ENCODE results near the gene TSPAN13. TPM values are rescaled to one million over a fixed set of nuclear protein-coding genes. Genes with fewer than 3 reads are reported as not detected.

Gene TSPAN13
- total and polyA plus RNA-seq, 2 donors (not counting 1 experiment from before 2014, with no cell fraction given) = 23.0 to 26.2 TPM

GRCh38 chr7:16740996-16741395 lies 12.6 kb upstream of the TSPAN13 start:
- ChIA-PET CTCF (no interaction called here), POLR2A (no interaction called here)
- H4K20me1 ChIP-seq (ENCODE audit: control insufficient read depth, insufficient read depth, low read length, poor library complexity, severe bottlenecking) = no peaks in the 10 kb centered on the region
- DNase-seq (no peak), ATAC-seq (ENCODE audit: low read depth) (no peak)
- no peak overlapping the region for H3K9ac ChIP-seq (ENCODE audit: low read length)
- H3K4me1 ChIP-seq (ENCODE audit: control insufficient read depth in 2 of 2, insufficient read depth in 2 of 2, low read length in 2 of 2) = no peaks in the 10 kb centered on the region
- no peak overlapping the region for H3K4me3 ChIP-seq (ENCODE audit: control extremely low read depth in 1 of 5, extremely low read depth in 1 of 5, insufficient read depth in 1 of 5, low read depth in 2 of 5, low read length in 4 of 5)
- no peaks in the 10 kb centered on the region for H3K36me3 ChIP-seq (replicated peaks in 1 of 2; ENCODE audit: control extremely low read depth in 1 of 2, control insufficient read depth in 1 of 2, extremely low read depth in 1 of 2, insufficient read depth in 2 of 2, low read length in 1 of 2)
- H3K27ac ChIP-seq (ENCODE audit: low read length in 2 of 2) = no peak overlapping the region
- intact Hi-C loops (cut with micrococcal nuclease) = no loop called here
- H3K27me3 ChIP-seq (replicated peaks in 1 of 4; ENCODE audit: control extremely low read depth in 1 of 4, control insufficient read depth in 3 of 4, insufficient read depth in 4 of 4, low read length in 3 of 4) = no peaks in the 10 kb centered on the region
- WGBS (ENCODE audit: insufficient coverage) = no CpG with 5 or more reads among the region's 1 CpG
- no peak overlapping the region for H2AFZ ChIP-seq (ENCODE audit: insufficient read depth, low read depth, low read length, poor library complexity, severe bottlenecking)
- no peaks in the 10 kb centered on the region for H3K79me2 ChIP-seq (ENCODE audit: control insufficient read depth, insufficient read depth, low read length)
- Mint-ChIP-seq H3K27me3 (no peaks in the 10 kb centered on the region), H3K9me3 (ENCODE audit: insufficient read depth) (no peaks in the 10 kb centered on the region), H3K4me1 (no peaks in the 10 kb centered on the region), H3K27ac (no peak overlapping the region), H3K4me3 (no peak overlapping the region)
- TF ChIP-seq EZH2 (IDR thresholded peaks at IDR 0.05; ENCODE audit: borderline replicate concordance, insufficient read depth, low read depth, low read length, poor library complexity, severe bottlenecking) (no peak), CTCF (IDR thresholded peaks at IDR 0.05) (no peak)
- H3K9me3 ChIP-seq (ENCODE audit: control extremely low read depth in 1 of 3, control insufficient read depth in 2 of 3, insufficient read depth in 1 of 3, low read length in 2 of 3) = no peaks in the 10 kb centered on the region
- no peak overlapping the region for H3K4me2 ChIP-seq (replicated peaks; ENCODE audit: low read depth, low read length, poor library complexity, severe bottlenecking)

GRCh38 chr7:16741676-16742075 lies 11.9 kb upstream of the TSPAN13 start:
- ATAC-seq (ENCODE audit: low read depth) = no peak
- H3K27ac ChIP-seq (ENCODE audit: low read length in 2 of 2) = no peak overlapping the region
- TF ChIP-seq EZH2 (IDR thresholded peaks at IDR 0.05; ENCODE audit: borderline replicate concordance, insufficient read depth, low read depth, low read length, poor library complexity, severe bottlenecking) (no peak), CTCF (IDR thresholded peaks at IDR 0.05) (no peak)
- no peak overlapping the region for H3K4me3 ChIP-seq (ENCODE audit: control extremely low read depth in 1 of 5, extremely low read depth in 1 of 5, insufficient read depth in 1 of 5, low read depth in 2 of 5, low read length in 4 of 5)
- no peak overlapping the region for H3K9ac ChIP-seq (ENCODE audit: low read length)
- no peaks in the 10 kb centered on the region for H3K9me3 Mint-ChIP-seq (ENCODE audit: insufficient read depth)
- H4K20me1 ChIP-seq (ENCODE audit: control insufficient read depth, insufficient read depth, low read length, poor library complexity, severe bottlenecking) = no peaks in the 10 kb centered on the region
- no peaks in the 10 kb centered on the region for H3K9me3 ChIP-seq (ENCODE audit: control extremely low read depth in 1 of 3, control insufficient read depth in 2 of 3, insufficient read depth in 1 of 3, low read length in 2 of 3)
- 89% methylated on average over 1 of the region's 1 CpG for WGBS (ENCODE audit: insufficient coverage)
- intact Hi-C loops (cut with micrococcal nuclease) = no loop called here
- no peak overlapping the region for H2AFZ ChIP-seq (ENCODE audit: insufficient read depth, low read depth, low read length, poor library complexity, severe bottlenecking)
- ChIA-PET POLR2A (no interaction called here), CTCF (no interaction called here)
- H3K27me3 Mint-ChIP-seq = no peaks in the 10 kb centered on the region
- H3K27ac Mint-ChIP-seq = no peak overlapping the region
- DNase-seq = no peak
- H3K36me3 ChIP-seq (replicated peaks in 1 of 2; ENCODE audit: control extremely low read depth in 1 of 2, control insufficient read depth in 1 of 2, extremely low read depth in 1 of 2, insufficient read depth in 2 of 2, low read length in 1 of 2) = no peaks in the 10 kb centered on the region
- H3K4me1 Mint-ChIP-seq = no peaks in the 10 kb centered on the region
- H3K79me2 ChIP-seq (ENCODE audit: control insufficient read depth, insufficient read depth, low read length) = no peaks in the 10 kb centered on the region
- H3K27me3 ChIP-seq (replicated peaks in 1 of 4; ENCODE audit: control extremely low read depth in 1 of 4, control insufficient read depth in 3 of 4, insufficient read depth in 4 of 4, low read length in 3 of 4) = no peaks in the 10 kb centered on the region
- no peak overlapping the region for H3K4me2 ChIP-seq (replicated peaks; ENCODE audit: low read depth, low read length, poor library complexity, severe bottlenecking)
- no peak overlapping the region for H3K4me3 Mint-ChIP-seq
- no peaks in the 10 kb centered on the region for H3K4me1 ChIP-seq (ENCODE audit: control insufficient read depth in 2 of 2, insufficient read depth in 2 of 2, low read length in 2 of 2)

Data from B cell (primary cell).